Thoracic aorta (tissue), 2 donors: ENCODE results near the gene DYNLRB2. TPM values are rescaled to one million over a fixed set of nuclear protein-coding genes. Genes with fewer than 3 reads are reported as not detected.

Source experiments
- ATAC-seq: fragments of 150-250 bp; one replicate; pipeline ENCODE4 v1.8.0; 2017; ENCODE audit warnings: low read depth; ENCODE audit not compliant: insufficient number of reproducible peaks, low FRiP score
- DNase-seq: peaks from one replicate; pipeline ENCODE4 v3.0.0-alpha.2; 2020; ENCODE audit warnings: low spot score
- H3K27ac ChIP-seq, 2 donors: fragments of 200-600 bp; sonication (generic); 1 replicate in 1 of 2; 2 replicates in 1 of 2; pipeline ENCODE4 v1.5.1; 2016; ENCODE audit warnings: mild to moderate bottlenecking in 2 of 2, moderate library complexity in 2 of 2
- H3K27me3 ChIP-seq: fragments of 200-600 bp; sonication (generic); replicated peaks from 2 replicates; pipeline ENCODE4 v1.6.0; 2016; ENCODE audit warnings: mild to moderate bottlenecking; ENCODE audit not compliant: insufficient read depth
- H3K36me3 ChIP-seq: fragments of 200-600 bp; sonication (generic); one replicate; pipeline ENCODE4 v1.5.1; 2016
- H3K4me1 ChIP-seq, 2 donors: fragments of 200-600 bp; sonication (generic); 1 replicate in 1 of 2; 2 replicates in 1 of 2; pipeline versions ENCODE4 v1.5.1 to v1.6.0; 2016; ENCODE audit warnings: low read depth in 2 of 2, mild to moderate bottlenecking in 1 of 2; ENCODE audit not compliant: control insufficient read depth in 1 of 2
- H3K4me3 ChIP-seq: fragments of 200-600 bp; sonication (generic); 2 replicates; pipeline ENCODE4 v1.5.1; 2016; ENCODE audit warnings: mild to moderate bottlenecking
- H3K9me3 ChIP-seq: fragments of 200-600 bp; sonication (generic); 2 replicates; pipeline ENCODE4 v1.5.1; 2016
- total RNA-seq, 2 donors: library from RNA; depleted of rRNA; stranded (reverse); fragments of >200 nt; gene quantifications; one replicate each; pipeline versions ENCODE4 v1.1.0 to v1.2.3, GENCODE V29; 2016
- TF ChIP-seq, protein P1 (sequence below): fragments of 200-600 bp; sonication (generic); IDR thresholded peaks from one replicate; pipeline ENCODE4 v1.5.1; 2019; ENCODE audit warnings: antibody characterized with exemption

Gene DYNLRB2
- total RNA-seq, 2 donors from 2014 or later, result not detected

GRCh38 chr16:80557037-80557436, 16.2 kb downstream of the DYNLRB2 start:
- Histone ChIP-seq H3K27ac (no peak overlapping the region), H3K4me1 (no peaks in the 10 kb centered on the region), H3K27me3 (no peaks in the 10 kb centered on the region), H3K9me3 (no peaks in the 10 kb centered on the region), H3K4me3 (no peak overlapping the region), H3K36me3 (no peaks in the 10 kb centered on the region)
- TF ChIP-seq, protein P1, sequence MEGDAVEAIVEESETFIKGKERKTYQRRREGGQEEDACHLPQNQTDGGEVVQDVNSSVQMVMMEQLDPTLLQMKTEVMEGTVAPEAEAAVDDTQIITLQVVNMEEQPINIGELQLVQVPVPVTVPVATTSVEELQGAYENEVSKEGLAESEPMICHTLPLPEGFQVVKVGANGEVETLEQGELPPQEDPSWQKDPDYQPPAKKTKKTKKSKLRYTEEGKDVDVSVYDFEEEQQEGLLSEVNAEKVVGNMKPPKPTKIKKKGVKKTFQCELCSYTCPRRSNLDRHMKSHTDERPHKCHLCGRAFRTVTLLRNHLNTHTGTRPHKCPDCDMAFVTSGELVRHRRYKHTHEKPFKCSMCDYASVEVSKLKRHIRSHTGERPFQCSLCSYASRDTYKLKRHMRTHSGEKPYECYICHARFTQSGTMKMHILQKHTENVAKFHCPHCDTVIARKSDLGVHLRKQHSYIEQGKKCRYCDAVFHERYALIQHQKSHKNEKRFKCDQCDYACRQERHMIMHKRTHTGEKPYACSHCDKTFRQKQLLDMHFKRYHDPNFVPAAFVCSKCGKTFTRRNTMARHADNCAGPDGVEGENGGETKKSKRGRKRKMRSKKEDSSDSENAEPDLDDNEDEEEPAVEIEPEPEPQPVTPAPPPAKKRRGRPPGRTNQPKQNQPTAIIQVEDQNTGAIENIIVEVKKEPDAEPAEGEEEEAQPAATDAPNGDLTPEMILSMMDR, result no peak
- ATAC-seq (no peak), DNase-seq (no peak)

DNA sequence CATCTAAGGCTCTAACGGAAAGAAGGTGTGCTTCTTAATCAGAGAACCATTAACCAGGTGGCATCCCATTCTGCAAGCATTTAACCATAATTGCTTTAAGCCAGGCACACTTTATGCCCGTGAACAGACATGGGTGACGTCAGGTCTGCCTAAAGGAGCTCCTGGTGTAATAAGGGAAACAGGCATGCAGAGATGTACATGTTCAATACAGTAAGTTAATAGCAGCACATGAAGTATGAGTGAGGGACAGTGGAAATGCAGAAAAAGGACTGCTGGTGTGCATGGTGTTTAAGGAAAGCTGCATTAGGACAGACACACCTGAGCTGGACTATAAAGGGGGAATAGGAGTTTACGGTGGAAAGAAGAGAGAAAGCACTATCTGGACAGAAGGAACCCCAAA, 18.6 kb downstream of the DYNLRB2 start:
- H3K27ac ChIP-seq, result no peak overlapping the region
- H3K9me3 ChIP-seq, result no peaks in the 10 kb centered on the region
- TF ChIP-seq, protein P1, result no peak
- H3K4me3 ChIP-seq, result no peak overlapping the region
- ATAC-seq (no peak), DNase-seq (no peak)
- H3K36me3 ChIP-seq, result no peaks in the 10 kb centered on the region
- H3K27me3 ChIP-seq, result no peaks in the 10 kb centered on the region
- H3K4me1 ChIP-seq, result no peaks in the 10 kb centered on the region

DNA sequence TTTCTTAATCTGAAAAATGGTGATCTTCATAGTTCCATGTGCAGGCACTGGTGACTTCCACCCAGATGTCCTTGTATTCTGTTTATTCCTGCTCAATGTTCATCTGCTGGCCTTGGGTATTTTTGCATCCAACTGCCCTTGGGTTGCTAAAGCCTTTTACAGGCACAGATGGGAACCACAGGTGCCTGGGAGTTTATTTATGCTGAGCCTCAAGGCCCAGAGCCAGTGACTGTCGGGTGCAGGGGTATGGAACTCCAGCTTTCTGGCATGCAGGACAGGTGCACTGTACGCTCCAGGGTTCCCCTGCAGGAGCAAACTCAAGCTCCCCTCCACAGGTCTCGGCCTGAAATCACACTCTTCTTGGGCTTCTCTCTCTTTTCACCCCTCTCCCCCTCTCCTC, 22.3 kb downstream of the DYNLRB2 start:
- Histone ChIP-seq H3K9me3 (no peaks in the 10 kb centered on the region), H3K27me3 (no peaks in the 10 kb centered on the region), H3K4me1 (no peaks in the 10 kb centered on the region), H3K36me3 (no peaks in the 10 kb centered on the region), H3K27ac (no peak overlapping the region), H3K4me3 (no peak overlapping the region)
- ATAC-seq (no peak), DNase-seq (no peak)
- TF ChIP-seq, protein P1, result no peak

DNA sequence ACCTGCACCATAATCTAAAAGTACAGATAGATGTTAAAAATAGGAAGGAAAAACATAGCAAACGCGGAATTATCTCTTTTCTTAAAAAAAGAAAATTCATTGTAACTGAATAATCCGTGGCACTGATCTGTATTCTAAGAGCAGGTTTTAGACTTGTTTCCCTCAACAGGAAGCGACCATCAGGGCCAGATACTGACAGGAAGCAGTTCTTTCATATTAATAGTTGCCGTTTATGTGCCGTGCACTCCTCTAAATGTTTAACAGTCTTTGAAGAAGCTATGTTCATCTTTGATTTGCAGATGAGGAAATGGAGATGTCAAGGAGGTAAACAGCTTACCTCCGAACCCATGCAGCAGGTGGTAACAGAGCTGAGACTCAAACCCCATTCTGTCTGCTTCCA, 23.6 kb downstream of the DYNLRB2 start:
- Histone ChIP-seq H3K9me3 (no peaks in the 10 kb centered on the region), H3K4me3 (no peak overlapping the region), H3K27ac (no peak overlapping the region), H3K27me3 (no peaks in the 10 kb centered on the region), H3K36me3 (no peaks in the 10 kb centered on the region), H3K4me1 (no peaks in the 10 kb centered on the region)
- DNase-seq (no peak), ATAC-seq (no peak)
- TF ChIP-seq, protein P1, result no peak

- DNase-seq, result no peak
- ATAC-seq, result no peak
Measured at GRCh38 chr16:80569440-80570105, 28.8 kb downstream of the DYNLRB2 start.

More at GRCh38 chr16:80569440-80570105, 28.8 kb downstream of the DYNLRB2 start:
- H3K27ac ChIP-seq, result no peak overlapping the region
- H3K4me1 ChIP-seq, result no peaks in the 10 kb centered on the region
- H3K36me3 ChIP-seq, result no peaks in the 10 kb centered on the region
- H3K4me3 ChIP-seq, result no peak overlapping the region
- no peaks in the 10 kb centered on the region for H3K27me3 ChIP-seq
- TF ChIP-seq, protein P1, result no peak
- H3K9me3 ChIP-seq, result no peaks in the 10 kb centered on the region
